HG02885 (cell line): Measurements from ENCODE around the gene PKMYT1.
"Not testable (repeated sequence)": the region's sequence is repeated elsewhere in the genome, so short reads cannot be mapped to it uniquely, and the experiment has no call there.

Source experiments
- ATAC-seq: cut with Tn5 transposase; IDR thresholded peaks from one replicate; pipeline ENCODE4 v1.9.1; 2021; ENCODE audit warnings: mild to moderate bottlenecking; ENCODE audit not compliant: unreplicated experiment, poor library complexity

PKMYT1 gene

DNA sequence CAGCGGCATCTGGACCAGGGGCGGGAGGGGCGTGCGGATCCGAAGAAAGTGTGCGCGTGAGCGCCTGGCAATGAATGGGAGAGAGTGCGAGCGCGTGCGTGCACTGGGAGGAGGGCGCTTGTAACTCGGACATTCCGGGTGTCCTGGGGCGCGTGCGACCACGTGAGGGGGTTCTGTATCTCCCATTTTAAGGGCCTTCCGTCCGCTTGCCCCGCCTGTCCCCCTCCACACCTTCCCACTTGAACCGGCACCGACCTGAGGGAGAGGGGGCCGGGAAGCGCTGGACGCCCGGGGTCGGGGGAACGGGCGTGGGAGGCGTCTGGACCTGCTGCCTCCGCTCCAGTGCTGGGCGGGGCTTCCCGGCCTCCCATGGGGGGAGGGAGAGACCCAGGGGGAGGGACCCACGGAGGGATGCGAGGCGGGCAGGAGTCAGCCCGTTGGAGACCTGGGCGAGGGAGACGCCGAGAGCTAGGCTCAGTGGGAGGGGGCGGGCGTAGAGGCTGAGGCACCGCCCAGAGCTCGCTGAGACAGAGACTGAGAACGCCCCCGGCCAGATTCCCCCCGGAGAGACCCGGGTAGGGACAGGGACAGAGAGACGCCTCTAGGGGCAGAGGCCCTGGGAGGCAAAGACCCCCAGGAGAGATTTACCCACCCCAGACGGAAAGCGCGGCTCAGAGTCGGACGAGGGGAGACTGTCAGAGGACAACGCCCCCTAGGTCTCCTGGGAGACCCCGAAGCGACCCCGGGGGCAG is 16.3 kb downstream of the PKMYT1 start, which contains the start of gene KREMEN2:
TSS of gene KREMEN2 (plus strand) at position 553 of the 752 bp plus-strand sequence. CDS start 246 bp downstream, outside the sequence.
- no peak for ATAC-seq

GRCh38 chr16:2963074-2963722 is 17.0 kb downstream of the PKMYT1 start:
- no peak for ATAC-seq

DNA sequence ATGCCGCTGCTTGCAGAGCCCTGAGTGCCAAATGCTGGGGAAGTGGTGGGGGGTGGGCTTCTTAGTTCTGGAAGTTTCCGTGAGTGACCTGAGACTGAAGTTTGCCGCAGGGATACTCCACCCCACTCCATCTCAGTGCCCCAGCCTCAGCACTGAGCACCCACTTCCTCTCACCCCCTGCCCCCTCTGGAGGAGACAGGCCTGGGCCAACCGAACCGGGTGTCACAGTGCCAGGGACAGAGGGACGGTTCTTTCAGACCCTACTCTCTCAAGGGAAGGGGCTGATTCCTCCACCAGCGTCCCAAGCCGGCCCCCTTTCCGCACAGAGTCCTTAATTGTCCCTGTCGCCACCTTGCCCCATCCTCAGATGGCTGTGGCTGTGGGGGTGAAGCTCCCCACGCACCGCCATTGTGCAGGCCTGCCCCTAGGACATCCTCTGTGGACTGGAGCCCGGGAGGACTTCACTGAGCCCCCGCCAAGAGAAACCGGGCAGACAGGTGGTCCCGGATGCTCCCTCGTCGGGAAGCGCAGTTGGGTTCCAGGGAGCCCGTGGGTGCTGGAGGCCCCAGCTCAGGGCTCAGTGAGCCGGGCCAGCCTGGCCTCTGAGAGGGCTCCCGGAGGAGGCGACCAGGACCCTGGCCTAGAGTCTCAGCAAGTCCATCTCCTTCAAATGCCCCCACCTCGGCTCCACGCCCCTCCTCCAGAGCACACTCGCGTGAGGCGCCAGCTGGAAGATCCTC is 17.7 kb downstream of the PKMYT1 start:
- no peak for ATAC-seq

- no peak for ATAC-seq
Measured at GRCh38 chr16:2960183-2961010, 19.8 kb downstream of the PKMYT1 start.

GRCh38 chr16:2959206-2959605 is 21.0 kb downstream of the PKMYT1 start:
- ATAC-seq = no peak

DNA sequence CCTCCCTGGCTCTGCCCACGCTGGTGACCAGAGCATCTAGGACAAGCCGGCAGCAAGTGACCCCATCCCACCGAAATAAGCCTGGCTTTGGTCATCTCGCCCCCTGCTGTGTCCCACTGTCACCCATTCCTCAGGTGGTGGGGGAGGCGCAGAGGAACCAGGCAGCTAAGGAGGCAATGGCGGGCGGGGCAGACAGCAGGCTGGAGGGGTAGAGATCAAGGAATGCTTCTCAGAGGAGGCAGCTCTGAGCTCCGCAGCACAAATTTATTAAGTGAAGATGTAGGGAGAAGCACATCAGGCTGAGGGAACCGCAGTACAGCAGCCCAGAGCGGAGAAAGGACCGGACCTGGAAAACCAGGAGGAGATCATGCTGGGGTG is 23.7 kb downstream of the PKMYT1 start:
- ATAC-seq = no peak

GRCh38 chr16:2955779-2956578 is 24.3 kb downstream of the PKMYT1 start:
- no peak for ATAC-seq

DNA sequence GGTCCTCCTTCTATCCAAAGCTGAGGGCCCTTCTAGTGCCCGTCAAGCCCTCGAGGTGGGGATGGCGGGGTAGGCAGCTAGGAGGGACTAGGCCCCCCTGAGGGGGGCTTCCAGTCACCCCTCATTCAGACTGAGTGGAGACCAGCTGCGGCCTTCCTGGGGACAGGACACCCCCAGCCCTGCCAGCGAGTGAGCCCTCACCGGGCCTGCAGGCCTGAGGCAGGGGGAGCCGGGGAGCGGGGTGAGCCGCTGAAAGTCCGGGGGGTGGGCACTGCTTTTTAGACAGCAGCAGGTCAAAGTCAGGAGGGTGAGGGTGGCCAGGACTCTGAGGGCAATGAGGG is 24.8 kb downstream of the PKMYT1 start:
- ATAC-seq = no peak

- no peak for ATAC-seq
Measured at GRCh38 chr16:2954656-2955381, 25.4 kb downstream of the PKMYT1 start.

DNA sequence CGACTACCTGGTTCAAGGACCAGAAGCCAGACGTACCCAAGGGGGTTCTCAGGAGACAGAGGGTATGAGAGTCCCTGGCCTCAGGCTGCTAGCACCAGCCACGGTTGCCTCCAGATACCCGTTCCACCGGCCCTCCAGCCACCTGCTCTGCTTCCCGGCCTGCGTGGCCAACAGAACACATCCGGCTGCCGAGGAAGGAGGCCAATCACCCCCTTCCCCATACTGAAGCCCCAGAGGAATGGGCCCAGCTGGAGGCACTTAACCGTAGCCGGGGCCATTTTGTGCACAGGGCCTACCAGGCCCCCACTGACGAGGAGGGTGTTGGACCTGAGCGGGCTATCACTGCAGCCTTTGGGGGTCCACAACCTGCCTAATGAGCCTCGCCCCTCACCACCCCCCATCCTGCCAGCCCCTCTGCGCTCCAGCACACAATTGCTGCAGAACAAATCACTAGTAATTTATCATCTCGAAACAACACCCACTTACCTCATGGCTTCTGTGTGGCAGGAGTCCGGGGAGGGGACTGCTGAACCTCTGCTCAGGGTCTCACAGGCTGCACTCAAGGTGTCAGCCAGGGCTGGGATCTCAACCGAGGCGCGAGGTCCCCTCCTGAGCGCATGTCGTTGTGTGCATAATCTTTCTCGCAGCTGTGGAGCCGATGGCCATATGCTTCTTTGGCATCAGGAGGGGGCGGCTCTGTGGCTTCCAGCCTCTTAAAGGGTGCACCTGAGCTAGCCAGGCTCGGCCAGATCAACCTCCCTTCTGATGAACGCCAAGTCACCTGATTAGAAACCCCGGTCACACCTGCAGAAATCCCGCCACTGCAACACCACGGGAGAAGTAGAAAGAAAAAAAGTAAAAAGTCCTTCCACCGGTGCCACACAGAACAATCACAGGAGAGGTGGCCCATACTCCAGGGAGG is 26.3 kb downstream of the PKMYT1 start:
- no peak for ATAC-seq

DNA sequence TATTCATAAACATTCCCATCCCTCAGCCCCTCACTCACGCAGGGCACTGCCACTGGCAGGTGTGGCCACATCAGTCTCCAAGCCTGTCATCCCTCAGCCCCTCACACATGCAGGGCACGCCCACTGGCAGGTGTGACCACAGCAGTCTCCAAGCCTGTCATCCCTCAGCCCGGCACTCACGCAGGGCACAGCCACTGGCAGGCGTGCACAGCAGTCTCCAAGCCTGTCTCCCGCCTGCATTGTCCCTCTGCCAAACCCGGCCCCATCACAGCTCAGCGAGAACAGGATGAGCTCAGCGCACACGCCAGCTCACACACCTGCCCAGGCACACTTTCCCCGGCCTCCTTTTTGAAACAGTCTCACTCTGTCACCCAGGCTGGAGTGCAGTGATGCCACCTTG is 27.6 kb downstream of the PKMYT1 start:
- no peak for ATAC-seq

DNA sequence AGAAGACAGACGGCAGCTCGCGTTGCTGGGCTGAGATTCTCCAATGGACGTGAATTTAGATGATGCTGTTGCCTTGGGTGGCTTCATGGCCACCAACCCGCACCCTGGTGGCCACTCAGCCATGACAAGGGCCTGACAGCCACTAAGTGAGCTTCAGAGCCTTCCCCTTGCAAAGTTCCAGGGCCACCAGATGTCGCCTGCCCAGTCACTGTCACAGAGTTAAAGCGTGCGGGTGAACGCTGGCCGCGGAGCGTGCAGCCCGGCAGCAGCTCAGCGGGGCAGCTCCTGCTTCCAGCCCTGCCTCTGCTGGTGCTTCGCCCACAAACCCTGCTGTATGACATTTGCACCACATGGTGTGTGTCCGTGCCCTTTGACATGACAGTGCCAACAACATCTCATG is 29.5 kb downstream of the PKMYT1 start:
- ATAC-seq = no peak

GRCh38 chr16:2950353-2950724 is 29.9 kb downstream of the PKMYT1 start:
- no peak for ATAC-seq

DNA sequence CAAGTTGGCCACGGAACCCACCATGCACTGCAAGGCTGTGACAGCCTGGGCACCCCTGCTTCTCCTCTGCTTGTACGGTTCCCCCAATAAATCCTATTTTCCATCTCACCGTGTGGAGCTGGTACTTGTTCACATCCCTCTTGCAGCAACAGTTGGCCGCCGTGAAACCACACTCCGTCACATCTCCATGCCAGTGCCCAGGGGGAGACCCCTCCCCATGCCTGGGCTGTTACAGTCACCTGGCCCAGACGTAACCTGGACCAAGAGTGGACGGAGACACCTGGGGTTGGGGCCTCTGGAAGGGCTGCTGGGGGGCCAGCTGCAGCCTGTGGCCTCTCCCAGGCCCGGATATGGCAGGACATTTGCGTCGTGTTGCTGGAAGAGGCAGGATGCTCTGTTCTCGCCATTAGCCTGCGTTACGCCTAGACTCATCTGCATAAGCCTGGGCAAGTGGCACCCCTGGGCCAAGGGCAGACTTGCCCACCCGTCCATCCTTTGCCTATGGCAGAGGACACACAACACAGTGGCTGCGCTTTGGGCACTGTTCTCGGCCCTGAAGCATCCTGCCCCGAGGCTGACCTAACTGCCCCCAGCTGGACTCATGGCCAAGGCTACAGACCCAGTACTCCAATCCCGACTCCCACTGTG is 30.4 kb downstream of the PKMYT1 start:
- ATAC-seq = no peak

DNA sequence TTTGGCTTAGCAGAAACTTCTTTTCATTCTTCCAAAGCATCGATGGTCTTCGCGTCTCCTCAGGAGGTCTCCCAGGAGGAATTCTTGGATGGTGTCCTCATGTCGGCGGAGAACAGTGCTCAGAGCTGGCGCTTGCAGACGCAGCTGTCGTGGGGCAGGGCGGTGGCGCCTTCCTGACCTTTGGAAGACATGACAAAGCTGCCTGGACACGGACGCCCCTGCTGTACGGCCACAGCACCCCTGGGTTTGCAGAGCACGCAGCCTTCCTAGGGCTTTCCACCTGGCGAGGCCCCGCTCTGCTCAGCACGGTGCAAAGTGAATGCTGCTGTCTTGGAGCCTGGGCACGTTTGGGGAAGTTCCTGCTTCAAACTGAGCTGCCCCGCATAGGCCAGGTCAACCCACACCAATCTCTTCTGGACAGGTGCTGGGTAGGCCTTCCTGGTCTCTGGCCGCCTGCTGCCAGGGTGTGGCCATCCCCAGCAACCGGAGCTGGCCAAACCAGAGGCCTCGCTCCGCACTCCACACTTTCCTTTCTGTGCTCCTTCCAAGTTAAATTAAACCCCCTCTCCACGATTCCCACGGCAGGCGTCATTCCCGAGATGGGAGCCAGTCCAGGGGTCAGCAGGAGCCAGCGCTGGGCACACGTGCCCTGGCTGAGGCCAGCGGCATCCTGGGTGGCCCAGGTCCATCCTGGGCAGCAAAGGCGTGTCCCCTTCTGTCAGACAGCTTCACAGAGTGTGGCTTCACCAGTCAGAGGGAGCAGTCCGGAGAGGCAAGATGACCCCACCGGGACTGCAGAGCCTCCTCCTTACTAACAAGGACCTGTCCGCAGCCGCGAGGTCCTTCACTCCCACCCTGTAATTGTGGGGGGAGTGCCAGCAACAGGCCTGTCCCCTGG is 31.2 kb downstream of the PKMYT1 start:
- no peak for ATAC-seq

GRCh38 chr16:2946649-2947048 is 33.6 kb downstream of the PKMYT1 start:
- no peak for ATAC-seq

- not testable (repeated sequence) for ATAC-seq
Measured at GRCh38 chr16:2943716-2944115, 36.5 kb downstream of the PKMYT1 start.
